ENCODE measurements around the gene USP19. TPM values are rescaled to one million over a fixed set of nuclear protein-coding genes. Genes with fewer than 3 reads are reported as not detected.

USP19 gene
- total RNA-seq, 1 experiment from 2014 or later: 39.3 TPM

DNA sequence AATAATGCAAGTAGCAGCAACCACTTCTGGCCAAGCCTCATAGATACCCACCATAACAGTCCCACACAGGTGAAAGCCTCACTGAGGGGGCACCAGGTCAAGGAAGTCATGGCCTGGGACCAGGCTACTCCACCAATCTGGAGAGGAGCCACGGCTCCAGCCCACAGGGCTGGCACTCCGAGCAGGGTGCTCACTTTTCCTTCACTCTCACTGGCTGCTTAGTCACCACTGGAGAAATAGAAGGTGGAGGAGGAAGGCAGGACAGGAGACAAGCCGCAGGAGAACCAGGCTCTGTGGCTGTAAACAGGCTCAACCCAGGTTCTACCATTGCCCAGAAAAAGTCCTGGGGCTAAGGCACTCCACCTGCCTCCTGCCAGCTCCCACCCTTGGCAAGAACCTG lies 1.2 kb downstream of the USP19 start:
- Mint-ChIP-seq H3K4me3 (ENCODE audit: unreplicated experiment) (peak overlapping the region; percentile 75), H3K9me3 (ENCODE audit: unreplicated experiment) (no peaks in the 10 kb centered on the region), H3K36me3 (ENCODE audit: insufficient read depth, unreplicated experiment) (peaks cover 60% of the 10 kb centered on the region), H3K4me1 (ENCODE audit: insufficient read depth, unreplicated experiment) (peaks cover 6% of the 10 kb centered on the region), H3K27me3 (ENCODE audit: insufficient read depth, unreplicated experiment) (no peaks in the 10 kb centered on the region), H3K27ac (ENCODE audit: low read depth, unreplicated experiment) (peak overlapping the region; percentile 79)
- ChIA-PET POLR2A (interaction anchor here (0.5 to 3.7 kb wide), 10 partner anchors 13 to 350 kb away, joined by 3 to 70 read pairs (median 8); partner anchors contain the start of genes DAG1, LAMB2, QARS1 and QRICH1), CTCF (interaction anchor here (0.6 to 1.2 kb wide), 3 partner anchors 14 to 446 kb away, joined by 3 to 8 read pairs (median 4); partner anchors contain the start of gene LAMB2)
- DNase-seq (ENCODE audit: unreplicated experiment): peak; percentile 19
- intact Hi-C loops (cut with micrococcal nuclease): no loop called here
- TF ChIP-seq CTCF (IDR thresholded peaks at IDR 0.05; ENCODE audit: unreplicated experiment): no peak
- no TSS peak for BruUV-seq (replicated peaks)

DNA sequence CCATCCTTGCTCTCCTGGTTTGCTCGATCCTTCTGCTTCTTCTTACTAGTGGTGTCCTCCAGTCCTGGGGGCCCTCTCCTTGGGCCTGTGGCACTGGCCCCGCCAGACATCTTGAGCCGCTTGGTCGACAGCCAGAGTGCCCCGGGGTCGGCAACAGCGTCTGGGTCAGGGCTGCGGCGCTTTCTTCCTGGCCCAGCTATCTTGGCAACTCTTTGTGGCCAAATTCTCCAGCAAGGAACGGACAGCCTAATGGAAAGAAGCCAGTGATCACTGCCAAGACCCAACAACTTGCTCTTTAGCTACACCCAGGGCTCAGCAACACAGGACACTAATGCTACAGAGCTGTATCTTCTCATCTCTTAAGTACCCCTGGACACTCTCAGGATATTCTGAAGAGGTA lies 1.6 kb downstream of the USP19 start:
- Mint-ChIP-seq H3K4me1 (ENCODE audit: insufficient read depth, unreplicated experiment) (peaks cover 6% of the 10 kb centered on the region), H3K9me3 (ENCODE audit: unreplicated experiment) (no peaks in the 10 kb centered on the region), H3K4me3 (ENCODE audit: unreplicated experiment) (peak overlapping the region; percentile 75), H3K36me3 (ENCODE audit: insufficient read depth, unreplicated experiment) (peaks cover 62% of the 10 kb centered on the region), H3K27me3 (ENCODE audit: insufficient read depth, unreplicated experiment) (no peaks in the 10 kb centered on the region), H3K27ac (ENCODE audit: low read depth, unreplicated experiment) (peak overlapping the region; percentile 79)
- CTCF ChIA-PET: interaction anchor here (0.7 to 1.2 kb wide), 3 partner anchors 13 to 24 kb away, joined by 3 to 4 read pairs (median 3); partner anchors contain the start of gene LAMB2
- no peak for TF ChIP-seq CTCF (IDR thresholded peaks at IDR 0.05; ENCODE audit: unreplicated experiment)
- DNase-seq (ENCODE audit: unreplicated experiment): no peak
- POLR2A ChIA-PET: interaction anchor here (0.5 to 3.7 kb wide), 8 partner anchors 13 to 351 kb away, joined by 3 to 70 read pairs (median 8); partner anchors contain the start of genes DAG1, LAMB2, QARS1 and QRICH1
- BruUV-seq (replicated peaks): no TSS peak
- intact Hi-C loops (cut with micrococcal nuclease): no loop called here

- Mint-ChIP-seq H3K4me1 (ENCODE audit: insufficient read depth, unreplicated experiment) (no peaks in the 10 kb centered on the region), H3K9me3 (ENCODE audit: unreplicated experiment) (no peaks in the 10 kb centered on the region), H3K27me3 (ENCODE audit: insufficient read depth, unreplicated experiment) (no peaks in the 10 kb centered on the region), H3K27ac (ENCODE audit: low read depth, unreplicated experiment) (no peak overlapping the region), H3K4me3 (ENCODE audit: unreplicated experiment) (no peak overlapping the region), H3K36me3 (ENCODE audit: insufficient read depth, unreplicated experiment) (peaks cover 47% of the 10 kb centered on the region)
- intact Hi-C loops (cut with micrococcal nuclease): no loop called here
- ChIA-PET CTCF (interaction anchor here (0.9 kb wide), 1 partner anchor 227 kb away, joined by 5 read pairs; the partner anchor contains the start of gene USP4), POLR2A (interaction anchor here (0.6 to 1.3 kb wide), 2 partner anchors 8 to 50 kb away, joined by 3 to 5 read pairs; partner anchors contain the start of gene USP19)
- no peak for TF ChIP-seq CTCF (IDR thresholded peaks at IDR 0.05; ENCODE audit: unreplicated experiment)
- no TSS peak for BruUV-seq (replicated peaks)
- DNase-seq (ENCODE audit: unreplicated experiment): no peak
These were observed 8.4 kb downstream of the USP19 start for GRCh38 chr3:49112262-49112661.

DNA sequence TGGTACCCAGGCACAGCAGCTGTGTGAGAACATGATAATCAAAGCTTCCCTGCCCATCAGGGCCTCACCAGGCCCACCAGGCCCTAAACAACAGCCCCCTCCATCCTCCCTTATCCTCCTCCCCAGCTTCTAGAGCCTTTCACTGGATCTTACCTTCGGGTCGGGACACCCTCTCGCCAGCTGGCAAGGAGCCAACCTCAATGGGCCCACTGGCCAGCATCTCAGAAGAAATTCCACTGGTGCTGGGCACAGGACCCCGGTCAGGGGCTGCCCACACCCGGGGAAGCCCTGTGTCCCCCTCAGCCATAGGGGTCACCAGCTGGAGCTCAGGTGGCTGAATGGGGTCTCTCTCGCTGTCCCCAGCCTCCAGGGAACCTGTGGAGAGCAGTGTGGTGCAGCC lies 9.3 kb downstream of the USP19 start:
- Mint-ChIP-seq H3K4me3 (ENCODE audit: unreplicated experiment) (no peak overlapping the region), H3K36me3 (ENCODE audit: insufficient read depth, unreplicated experiment) (peaks cover 50% of the 10 kb centered on the region), H3K27ac (ENCODE audit: low read depth, unreplicated experiment) (no peak overlapping the region), H3K4me1 (ENCODE audit: insufficient read depth, unreplicated experiment) (no peaks in the 10 kb centered on the region), H3K27me3 (ENCODE audit: insufficient read depth, unreplicated experiment) (no peaks in the 10 kb centered on the region), H3K9me3 (ENCODE audit: unreplicated experiment) (no peaks in the 10 kb centered on the region)
- intact Hi-C loops (cut with micrococcal nuclease): no loop called here
- no TSS peak for BruUV-seq (replicated peaks)
- ChIA-PET CTCF (no interaction called here), POLR2A (interaction anchor here (1.3 kb wide), 1 partner anchor 9 kb away, joined by 5 read pairs; the partner anchor contains the start of gene USP19)
- no peak for TF ChIP-seq CTCF (IDR thresholded peaks at IDR 0.05; ENCODE audit: unreplicated experiment)
- DNase-seq (ENCODE audit: unreplicated experiment): no peak

All from MCF 10A (cell line).